Breast epithelium (tissue), 3 donors: ENCODE results near the gene LRRC75B.

Source experiments
- CTCF ChIP-seq, 3 donors: fragments of 450-650 bp; IDR thresholded peaks; one replicate each; pipeline ENCODE4 v1.5.1; 2016 to 2017; ENCODE audit warnings: antibody characterized with exemption in 3 of 3, mild to moderate bottlenecking in 3 of 3, moderate library complexity in 3 of 3
- POLR2A ChIP-seq: fragments of 450-650 bp; IDR thresholded peaks from one replicate; pipeline ENCODE4 v1.6.1; 2016; ENCODE audit warnings: antibody characterized with exemption, mild to moderate bottlenecking, moderate library complexity
- POLR2AphosphoS5 ChIP-seq, 3 donors: sonication (generic); formaldehyde crosslinking; IDR thresholded peaks; one replicate each; pipeline ENCODE4 v1.6.1; 2017; ENCODE audit warnings: antibody characterized with exemption in 3 of 3

- TF ChIP-seq CTCF (IDR thresholded peaks at IDR 0.05) (no peak), POLR2A (no peak), POLR2AphosphoS5 (IDR thresholded peaks at IDR 0.05) (no peak)
Measured at GRCh38 chr22:24587251-24587650, 5.6 kb downstream of the LRRC75B start.
